AML-193 (cell line): ENCODE measurements around the gene CCL20.

Source experiments
- DNase-seq, 2 experiments: peaks; one replicate each; lab custom pipeline; 2025; lab: John Stamatoyannopoulos, UW

The CCL20 gene

GRCh38 chr2:227802882-227803281, 10.8 kb upstream of the CCL20 start:
- no peak for DNase-seq

GRCh38 chr2:227804975-227805374, 8.7 kb upstream of the CCL20 start:
- DNase-seq: no peak

- DNase-seq: peak in 1 of 2 experiments; percentile 23
Observed at GRCh38 chr2:227805578-227805977, 8.1 kb upstream of the CCL20 start.

GRCh38 chr2:227808936-227809335, 4.7 kb upstream of the CCL20 start:
- no peak for DNase-seq

GRCh38 chr2:227812001-227812400, 1.6 kb upstream of the CCL20 start:
- no peak for DNase-seq

DNA sequence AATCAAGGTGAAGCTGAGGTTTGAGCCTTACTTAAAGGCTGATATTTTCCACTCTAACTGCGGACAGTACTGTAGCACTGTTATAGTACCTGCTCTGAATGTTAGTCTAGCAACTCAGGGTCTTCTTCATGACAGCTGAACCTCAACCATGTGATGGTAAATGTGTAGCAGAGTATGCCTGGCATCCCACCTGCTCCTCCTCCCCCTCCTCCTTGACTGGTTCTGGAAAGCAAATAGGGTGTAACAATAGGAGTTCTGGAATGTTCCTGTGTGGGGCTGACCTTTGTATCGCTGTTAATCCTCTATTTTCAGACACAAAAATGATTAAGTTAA, 447 bp upstream of the CCL20 start:
- no peak for DNase-seq

DNA sequence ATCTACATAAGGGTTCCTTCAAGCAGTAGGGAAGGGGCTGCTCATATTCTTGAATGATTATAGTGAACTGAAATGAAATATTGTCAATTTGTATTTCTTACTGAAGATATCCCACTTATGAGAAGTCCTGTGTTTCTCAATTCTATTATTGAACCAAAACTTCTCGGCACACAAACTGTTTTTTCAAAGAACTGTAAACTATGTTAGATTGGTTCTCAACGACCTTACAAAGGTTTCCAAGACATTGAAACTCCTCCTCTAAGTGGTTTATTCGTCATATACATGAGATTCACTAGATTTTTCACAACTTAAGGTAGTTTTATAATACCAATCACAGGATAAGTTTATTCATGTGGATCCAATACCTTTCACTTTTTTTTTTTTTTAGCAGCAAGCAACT, 1.4 kb downstream of the CCL20 start:
- no peak for DNase-seq

GRCh38 chr2:227816507-227817294, 3.1 kb downstream of the CCL20 start:
- no peak for DNase-seq

GRCh38 chr2:227817336-227817735, 3.7 kb downstream of the CCL20 start:
- no peak for DNase-seq

DNA sequence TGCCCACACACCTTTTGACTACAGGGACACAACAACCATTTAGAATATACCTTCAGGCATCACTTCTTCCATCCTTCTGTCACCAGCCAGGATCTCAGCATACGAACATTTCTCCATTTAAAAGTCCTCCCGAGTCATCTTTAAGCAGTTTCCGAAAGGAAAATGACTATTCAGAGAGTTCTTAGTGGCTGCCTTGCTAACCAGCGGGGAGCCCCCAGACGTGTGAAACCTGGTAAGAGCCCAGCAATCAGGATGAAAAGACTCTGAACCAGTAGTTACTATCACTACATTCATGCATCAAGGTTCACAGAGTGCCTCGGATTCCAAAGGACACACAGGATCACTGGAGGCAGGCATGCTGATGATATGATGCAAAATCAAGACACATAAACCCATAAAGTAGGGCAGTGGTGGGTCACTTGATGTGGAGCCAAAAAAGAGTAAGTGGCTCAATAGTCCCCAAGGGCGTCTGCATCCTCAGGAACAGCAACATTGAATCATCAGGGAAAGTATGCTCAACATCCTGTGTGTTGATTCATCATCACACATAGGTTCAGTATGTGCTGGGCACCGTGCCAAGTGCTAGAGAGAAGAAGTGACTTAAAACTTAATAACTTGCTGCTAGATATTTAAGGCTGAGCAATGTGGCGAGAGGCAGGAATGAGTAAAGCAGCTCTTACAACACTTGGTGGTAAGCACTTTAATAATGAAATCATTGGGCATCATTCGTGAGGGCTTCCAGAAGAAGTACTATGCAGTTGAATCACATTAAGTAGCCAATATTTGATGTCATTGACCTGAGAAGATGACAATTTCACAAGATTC, 4.4 kb downstream of the CCL20 start:
- peak in 1 of 2 experiments; percentile 82 for DNase-seq

DNA sequence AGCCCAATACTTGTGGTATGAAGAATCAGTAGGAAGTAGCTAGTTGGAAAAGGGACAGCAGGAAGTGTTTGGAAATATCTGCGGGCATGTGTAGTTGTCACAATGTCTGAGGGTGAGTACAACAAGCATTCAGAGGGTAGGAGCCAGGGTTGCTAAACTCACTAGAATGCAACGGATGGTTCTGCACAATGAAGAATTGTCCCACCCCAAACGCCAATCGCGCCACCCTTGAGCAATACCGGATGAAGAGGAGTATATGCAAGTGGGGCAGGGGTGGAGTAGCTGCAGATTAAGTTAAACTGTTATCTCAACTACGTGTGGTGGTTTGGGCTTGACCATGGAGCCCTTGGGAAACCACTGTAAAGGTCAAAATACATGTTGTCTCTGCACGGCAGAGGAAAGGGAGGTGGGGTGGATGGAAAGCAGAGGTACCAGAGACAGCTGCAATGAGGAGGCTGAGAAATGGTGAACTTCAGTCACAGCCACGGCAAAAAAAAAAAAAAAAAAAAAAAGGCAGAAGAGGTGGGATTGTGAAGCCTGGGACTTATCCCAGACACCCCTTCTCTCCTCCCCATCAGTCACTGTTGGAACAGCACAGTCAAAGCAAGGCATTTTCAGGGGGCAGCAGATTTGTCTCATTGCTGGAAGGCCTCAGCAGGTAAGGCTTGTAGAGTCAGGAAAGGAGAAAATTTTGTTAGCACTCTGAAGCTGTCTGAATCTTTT, 5.2 kb downstream of the CCL20 start:
- peak; percentile 77 to 82 for DNase-seq

GRCh38 chr2:227819398-227819697, 5.7 kb downstream of the CCL20 start:
- no peak for DNase-seq

DNA sequence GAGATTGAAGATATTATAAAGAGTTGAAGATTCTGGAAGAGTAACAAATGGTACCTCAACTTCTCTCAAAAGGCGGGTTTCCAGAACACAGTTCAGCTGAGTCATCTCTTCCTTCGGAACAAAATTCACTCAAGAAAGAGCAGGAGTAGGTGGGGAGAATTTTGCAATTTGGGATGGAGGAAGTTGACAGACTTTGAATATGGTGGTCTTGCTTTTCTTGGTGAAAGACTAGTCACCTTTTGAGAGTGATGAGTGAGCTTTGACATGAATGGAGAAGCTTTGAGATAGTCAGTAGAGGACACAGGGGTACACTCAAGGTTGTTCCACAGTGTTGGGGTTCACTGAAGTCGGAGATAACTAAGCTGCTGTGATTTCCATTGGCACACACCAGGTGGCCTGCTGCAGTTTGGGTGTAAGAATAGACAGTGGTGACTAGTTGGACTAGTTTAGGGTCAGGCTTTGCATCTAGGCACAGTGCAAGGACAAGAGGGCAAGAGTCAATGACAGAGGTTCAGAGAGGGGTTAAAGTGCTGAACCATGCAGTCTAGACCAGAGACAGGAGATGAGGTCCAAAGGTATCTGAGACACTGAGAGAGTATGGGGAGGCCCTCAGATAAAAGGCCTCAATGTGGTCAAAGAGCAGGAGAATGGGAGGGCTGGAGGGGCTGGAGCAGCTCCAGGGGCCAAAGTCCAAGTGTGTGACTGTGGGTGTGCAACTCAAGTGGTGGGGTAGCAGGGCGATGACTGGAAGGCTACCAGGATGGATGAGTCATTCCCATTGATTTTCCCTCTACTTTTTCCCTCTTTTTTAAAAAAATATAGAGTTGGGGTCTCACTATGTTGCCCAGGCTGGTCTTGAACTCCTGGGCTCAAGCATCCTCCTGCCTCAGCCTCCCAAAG, 7.7 kb downstream of the CCL20 start:
- no peak for DNase-seq

GRCh38 chr2:227822416-227823003, 8.9 kb downstream of the CCL20 start:
- no peak for DNase-seq

GRCh38 chr2:227823922-227824321, 10.3 kb downstream of the CCL20 start:
- no peak for DNase-seq

DNA sequence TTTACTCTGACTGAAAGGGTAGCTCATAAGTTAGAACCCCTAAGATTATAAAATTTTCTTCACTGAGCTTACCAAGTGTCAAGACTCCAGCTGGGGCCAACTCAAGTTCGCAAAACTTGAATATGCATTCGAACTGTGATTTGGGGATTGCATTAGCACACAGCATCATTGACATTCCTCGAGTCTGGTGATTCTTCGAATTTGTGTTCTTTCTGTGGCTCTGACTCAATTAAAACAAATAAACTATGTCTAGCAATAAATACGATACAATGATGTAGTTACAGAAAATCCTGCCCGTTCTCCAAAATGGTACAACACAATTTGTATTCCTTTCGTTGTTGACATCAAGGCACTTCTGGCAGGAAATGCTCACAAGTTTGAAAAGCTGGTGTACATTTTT, 11.1 kb downstream of the CCL20 start:
- no peak for DNase-seq

DNA sequence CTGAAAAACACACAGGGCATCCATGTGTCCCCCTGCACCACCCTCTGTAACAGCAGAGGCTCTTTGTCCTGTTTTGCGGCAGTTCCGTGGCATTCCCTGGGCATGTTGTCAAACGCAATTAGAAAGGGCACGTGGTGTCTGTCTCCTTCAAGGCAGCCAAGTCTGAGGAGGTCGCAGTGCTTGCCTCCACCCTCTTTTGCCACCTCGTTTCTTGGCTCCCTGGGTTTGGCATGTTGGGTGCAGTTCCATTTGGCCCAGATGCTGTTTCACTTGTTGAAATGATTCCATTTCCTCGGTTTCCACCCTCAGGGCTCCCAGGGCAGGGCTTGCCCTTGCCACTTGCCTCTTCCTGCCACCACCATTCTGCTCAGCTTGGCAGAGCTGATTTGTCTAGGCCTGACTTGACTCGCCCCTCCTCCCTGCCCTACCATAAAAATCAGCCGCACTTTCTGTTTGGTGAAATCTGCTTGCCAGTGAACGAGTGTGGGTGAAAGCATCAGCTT, 12.4 kb downstream of the CCL20 start:
- no peak for DNase-seq

DNA sequence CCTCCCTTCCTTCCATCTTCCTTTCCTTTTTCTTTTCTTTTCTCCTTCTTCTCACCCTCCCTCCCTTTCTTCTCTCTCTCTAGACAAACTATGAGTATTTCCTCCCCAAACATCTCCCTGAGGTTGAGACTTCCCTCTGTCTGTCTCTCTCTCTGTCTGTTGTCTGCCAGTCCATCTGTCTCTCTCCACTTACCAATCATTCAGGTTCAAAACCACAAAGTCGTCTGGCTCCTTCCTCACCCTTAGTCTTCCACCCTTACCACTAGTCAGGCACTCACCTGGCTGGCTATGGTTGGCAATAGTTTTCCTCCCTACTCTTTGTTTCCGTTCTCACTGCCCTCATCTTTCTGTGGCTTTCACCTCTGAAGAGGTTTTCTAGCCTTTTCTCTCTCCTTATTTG, 12.9 kb downstream of the CCL20 start:
- DNase-seq: no peak

DNA sequence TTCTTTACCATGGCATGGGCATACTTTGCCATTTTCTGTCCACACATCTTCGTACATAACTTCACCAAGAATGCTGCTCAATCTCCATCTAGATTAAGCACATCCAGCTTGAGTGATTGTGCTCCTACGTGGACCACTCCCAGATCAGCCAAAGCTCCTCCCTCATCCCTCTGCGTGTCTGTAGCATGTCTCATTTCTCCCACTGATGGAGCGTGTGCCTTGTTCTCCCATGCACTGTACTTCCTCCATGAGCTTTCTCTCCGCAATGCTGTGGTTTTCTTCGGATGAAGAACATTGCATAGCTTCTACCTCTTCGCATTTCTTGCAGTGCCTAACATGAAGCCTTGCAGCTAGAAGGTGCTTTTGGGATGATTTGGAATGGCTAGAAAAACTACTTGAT, 13.5 kb downstream of the CCL20 start:
- no peak for DNase-seq

GRCh38 chr2:227828477-227828912, 14.9 kb downstream of the CCL20 start:
- DNase-seq: no peak

DNA sequence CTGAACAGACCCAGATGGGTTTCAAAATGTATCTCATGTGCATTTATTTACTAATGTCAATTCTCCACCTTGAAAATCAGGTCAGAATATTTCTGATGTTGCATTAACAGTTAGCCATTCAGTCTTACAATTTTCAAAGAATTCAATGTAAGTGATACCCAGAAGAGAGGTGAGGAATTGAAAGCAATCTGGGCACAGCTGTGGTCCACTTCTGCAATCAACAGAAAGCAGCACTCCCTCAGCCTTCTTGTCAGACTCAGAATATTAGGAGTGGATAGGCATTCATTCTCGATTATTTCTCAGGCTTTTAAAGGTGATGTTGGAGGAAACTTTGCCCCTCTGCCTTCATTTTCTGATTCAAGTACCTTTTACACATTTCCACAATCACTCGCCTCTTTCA, 15.7 kb downstream of the CCL20 start:
- no peak for DNase-seq
